Mucosa of stomach (tissue), 1 donor: ENCODE results near the gene NPDC1.
"Not testable (repeated sequence)": the region's sequence is repeated elsewhere in the genome, so short reads cannot be mapped to it uniquely, and the experiment has no call there.

Source experiments
- H3K27me3 ChIP-seq: one replicate; pipeline ENCODE4 v1.7.0; 2013; ENCODE audit warnings: mild to moderate bottlenecking, low read length; ENCODE audit not compliant: control insufficient read depth, insufficient read depth
- H3K36me3 ChIP-seq: one replicate; pipeline ENCODE4 v1.7.0; 2013; ENCODE audit warnings: low read length; ENCODE audit not compliant: control insufficient read depth, insufficient read depth
- H3K4me1 ChIP-seq: one replicate; pipeline ENCODE4 v1.7.0; 2013; ENCODE audit warnings: mild to moderate bottlenecking, low read length; ENCODE audit not compliant: control insufficient read depth, insufficient read depth
- H3K4me3 ChIP-seq: one replicate; pipeline ENCODE4 v1.7.0; 2013; ENCODE audit warnings: low read length
- H3K9ac ChIP-seq: one replicate; pipeline ENCODE4 v1.7.0; 2013; ENCODE audit warnings: mild to moderate bottlenecking, low read length, moderate library complexity
- H3K9me3 ChIP-seq: one replicate; pipeline ENCODE4 v1.7.0; 2013; ENCODE audit warnings: mild to moderate bottlenecking, low read length, moderate library complexity; ENCODE audit not compliant: control insufficient read depth
- donor health status: Pancreatic carcinoma.

The NPDC1 gene

DNA sequence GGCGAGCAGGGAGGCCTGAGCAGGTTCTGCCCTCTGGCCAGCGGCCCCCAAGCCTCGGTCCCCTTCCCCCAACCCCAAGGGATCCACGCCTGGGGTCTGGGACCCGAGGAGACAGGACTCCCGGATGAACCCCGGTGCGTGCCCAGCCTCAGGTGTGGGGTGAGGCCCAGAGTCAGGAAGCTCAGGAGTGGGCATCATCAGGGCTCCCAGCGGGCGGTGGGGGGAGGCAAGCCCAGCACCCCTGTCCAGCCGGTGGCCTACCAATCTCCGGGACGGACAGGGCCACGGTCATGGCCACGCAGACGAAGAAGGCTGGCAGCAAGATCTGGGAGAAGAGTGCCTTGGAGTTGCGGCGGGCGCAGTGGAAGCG, 32.4 kb downstream of the NPDC1 start:
- Histone ChIP-seq H3K4me3 (no peak overlapping the region), H3K27me3 (no peaks in the 10 kb centered on the region), H3K9me3 (no peaks in the 10 kb centered on the region), H3K4me1 (no peaks in the 10 kb centered on the region), H3K9ac (no peak overlapping the region), H3K36me3 (no peaks in the 10 kb centered on the region)

DNA sequence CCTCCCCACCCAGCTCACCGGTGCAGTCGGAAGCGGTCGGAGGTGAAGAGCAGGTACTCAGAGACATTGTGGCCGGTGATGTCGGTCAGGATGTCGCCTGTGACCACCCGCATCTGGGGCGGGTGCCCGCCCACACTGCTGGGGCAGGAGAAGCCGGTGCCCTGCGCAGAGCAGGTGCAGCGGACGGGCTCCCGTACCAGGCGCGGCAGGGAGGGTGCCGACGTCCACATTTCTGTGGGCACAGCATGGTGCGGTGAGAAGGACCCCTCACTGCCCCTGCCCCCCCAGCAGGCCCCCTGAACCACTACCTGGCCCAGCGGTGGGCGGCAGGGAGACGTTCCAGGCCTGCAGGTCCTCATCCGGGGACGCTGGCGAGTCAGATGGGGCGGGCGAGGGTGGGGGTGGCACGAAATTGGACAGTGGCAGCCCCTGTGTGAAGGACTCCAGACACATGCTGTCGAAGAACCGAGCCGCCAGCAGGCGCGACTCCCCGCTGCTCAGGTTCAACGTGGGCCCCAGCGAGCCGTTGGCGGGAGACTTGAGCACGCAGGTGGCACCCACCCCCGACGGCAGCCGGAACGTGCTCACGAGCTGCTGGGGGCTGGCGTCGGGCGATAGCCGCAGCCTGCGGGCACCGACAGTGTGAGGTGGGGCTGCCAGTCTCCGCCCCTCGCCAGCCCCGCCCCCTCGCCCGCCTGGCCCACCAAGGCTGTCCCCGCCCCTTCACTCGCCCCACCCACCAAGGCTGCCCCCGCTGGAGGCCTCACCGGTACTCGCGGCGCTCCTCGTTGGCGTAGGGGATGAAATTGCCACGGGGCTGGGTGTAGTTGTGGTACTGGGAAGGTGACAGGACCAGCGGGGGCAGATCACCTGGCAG, 33.0 kb downstream of the NPDC1 start:
- Histone ChIP-seq H3K4me3 (no peak overlapping the region), H3K36me3 (no peaks in the 10 kb centered on the region), H3K9me3 (no peaks in the 10 kb centered on the region)

DNA sequence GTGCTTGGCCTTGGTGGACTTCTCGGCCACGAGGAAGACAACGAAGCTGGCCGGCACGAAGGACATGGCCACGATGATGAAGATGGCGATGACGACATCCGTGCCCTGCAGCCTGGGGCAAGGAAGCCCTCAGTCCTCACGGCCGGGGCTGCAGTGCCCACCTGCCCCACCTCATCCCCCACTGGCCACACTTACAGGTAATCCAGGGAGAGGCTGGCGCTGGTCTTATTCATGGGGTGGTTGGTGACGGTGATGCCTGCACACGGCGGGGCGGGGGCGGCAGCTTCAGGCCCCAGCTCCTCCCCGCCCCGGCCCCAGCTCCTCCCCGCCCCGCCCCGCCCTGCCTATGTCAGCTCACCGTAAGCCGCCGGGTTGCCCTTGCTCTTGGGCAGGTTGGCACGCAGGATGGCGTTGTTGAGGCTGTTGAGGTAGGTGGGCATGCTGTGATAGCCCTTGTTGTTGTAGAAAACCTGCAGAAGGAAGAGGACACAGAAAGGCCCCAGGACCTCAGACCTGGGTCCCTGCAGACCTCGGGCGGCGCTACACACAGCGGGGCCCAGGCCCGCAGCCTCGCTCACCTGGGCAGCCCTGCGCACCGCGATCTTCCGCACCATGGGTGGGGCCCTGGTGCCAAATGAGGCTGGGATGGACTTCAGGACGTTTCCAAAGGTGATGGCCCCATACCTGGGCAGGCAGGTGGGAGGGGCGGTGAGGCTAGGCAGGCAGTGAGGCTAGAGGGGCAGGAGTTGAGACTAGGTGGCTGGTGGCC, 33.9 kb downstream of the NPDC1 start:
- no peaks in the 10 kb centered on the region for H3K27me3 ChIP-seq
- H3K36me3 ChIP-seq: no peaks in the 10 kb centered on the region
- H3K9me3 ChIP-seq: no peaks in the 10 kb centered on the region
- H3K9ac ChIP-seq: no peak overlapping the region
- no peak overlapping the region for H3K4me3 ChIP-seq
- H3K4me1 ChIP-seq: no peaks in the 10 kb centered on the region

More for the DNA sequence above, 33.0 kb downstream of the NPDC1 start:
- no peaks in the 10 kb centered on the region for H3K4me1 ChIP-seq
- H3K9ac ChIP-seq: no peak overlapping the region
- H3K27me3 ChIP-seq: no peaks in the 10 kb centered on the region

DNA sequence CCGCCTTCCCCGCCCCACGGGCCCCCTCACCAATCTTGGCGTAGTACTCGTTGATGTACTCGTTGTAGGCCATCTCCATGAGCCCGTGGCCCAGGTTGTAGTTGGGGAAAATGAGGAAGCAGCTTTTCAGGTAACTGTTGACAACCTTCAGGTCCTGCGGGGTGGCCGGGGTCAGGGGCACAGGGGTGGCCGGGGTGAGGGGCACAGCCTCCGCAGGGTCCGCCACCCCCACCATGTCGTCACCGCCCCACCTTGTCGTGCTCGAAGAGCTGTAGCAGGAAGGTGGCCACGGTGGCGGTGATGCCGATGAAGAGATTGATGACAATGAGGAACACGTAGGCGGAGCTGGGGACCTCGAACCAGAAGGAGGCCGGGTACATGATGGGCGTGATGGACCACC, 34.8 kb downstream of the NPDC1 start:
- no peak overlapping the region for H3K9ac ChIP-seq
- no peaks in the 10 kb centered on the region for H3K9me3 ChIP-seq
- H3K36me3 ChIP-seq: no peaks in the 10 kb centered on the region
- H3K27me3 ChIP-seq: no peaks in the 10 kb centered on the region
- H3K4me3 ChIP-seq: no peak overlapping the region
- H3K4me1 ChIP-seq: no peaks in the 10 kb centered on the region

DNA sequence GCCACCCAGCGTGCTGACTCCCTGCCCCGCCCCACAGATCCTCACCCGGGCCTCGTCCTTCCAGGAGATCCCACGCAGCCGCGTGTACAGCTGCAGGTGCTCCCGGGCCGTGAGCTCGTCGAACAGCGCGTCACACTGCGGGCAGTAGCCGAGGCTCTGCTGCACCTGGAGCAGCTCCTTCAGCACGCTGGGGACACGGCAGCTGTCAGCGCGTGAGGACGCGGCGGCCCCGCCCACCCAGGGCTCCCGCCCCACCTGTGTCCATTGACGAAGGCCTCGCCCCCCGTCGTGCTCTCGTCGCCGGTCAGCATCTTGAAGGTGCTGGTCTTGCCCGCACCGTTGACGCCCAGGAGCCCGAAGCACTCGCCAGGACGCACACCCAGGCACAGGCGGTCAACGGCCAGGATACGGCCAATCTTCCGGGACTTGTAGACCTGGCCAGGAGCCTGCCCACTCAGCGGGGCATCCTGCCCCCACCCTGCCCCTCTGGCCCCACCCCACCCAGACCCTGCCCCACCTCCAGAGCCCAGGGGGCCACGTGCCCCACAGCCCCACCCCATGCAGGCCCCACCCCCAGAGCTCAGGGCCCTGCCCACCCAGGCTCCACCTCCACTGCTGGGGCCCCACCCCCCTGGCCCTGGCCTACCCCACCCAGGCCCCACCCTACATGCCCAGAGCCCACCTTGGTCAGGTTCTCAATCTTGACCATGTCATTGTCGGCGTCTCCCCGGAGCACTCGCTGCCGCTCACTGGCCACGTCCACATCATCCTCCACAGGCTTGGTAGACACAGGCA, 35.8 kb downstream of the NPDC1 start:
- Histone ChIP-seq H3K27me3 (no peaks in the 10 kb centered on the region), H3K36me3 (no peaks in the 10 kb centered on the region), H3K4me1 (no peaks in the 10 kb centered on the region), H3K9me3 (no peaks in the 10 kb centered on the region), H3K4me3 (no peak overlapping the region), H3K9ac (no peak overlapping the region)

DNA sequence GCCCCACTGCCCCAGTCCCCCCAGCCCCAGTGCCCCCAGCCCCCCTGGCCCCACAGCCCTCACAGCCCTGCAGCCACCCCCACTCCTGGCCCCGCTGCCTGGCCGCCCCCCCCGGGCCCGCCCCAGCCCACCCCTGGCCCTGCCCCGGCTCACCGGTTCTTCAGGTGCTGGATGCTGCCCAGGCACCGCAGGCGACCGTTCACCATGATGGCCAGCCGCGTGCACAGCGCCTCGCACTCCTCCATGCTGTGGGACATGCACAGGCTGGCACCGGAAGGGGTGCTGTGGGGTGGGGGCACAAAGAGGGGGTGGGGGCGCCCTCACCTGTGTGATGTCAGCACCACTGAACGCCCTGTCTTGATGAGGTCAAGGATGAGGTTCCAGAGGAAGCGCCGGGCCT, 36.8 kb downstream of the NPDC1 start:
- Histone ChIP-seq H3K9ac (no peak overlapping the region), H3K9me3 (no peaks in the 10 kb centered on the region), H3K4me1 (no peaks in the 10 kb centered on the region), H3K4me3 (no peak overlapping the region), H3K27me3 (no peaks in the 10 kb centered on the region), H3K36me3 (no peaks in the 10 kb centered on the region)

DNA sequence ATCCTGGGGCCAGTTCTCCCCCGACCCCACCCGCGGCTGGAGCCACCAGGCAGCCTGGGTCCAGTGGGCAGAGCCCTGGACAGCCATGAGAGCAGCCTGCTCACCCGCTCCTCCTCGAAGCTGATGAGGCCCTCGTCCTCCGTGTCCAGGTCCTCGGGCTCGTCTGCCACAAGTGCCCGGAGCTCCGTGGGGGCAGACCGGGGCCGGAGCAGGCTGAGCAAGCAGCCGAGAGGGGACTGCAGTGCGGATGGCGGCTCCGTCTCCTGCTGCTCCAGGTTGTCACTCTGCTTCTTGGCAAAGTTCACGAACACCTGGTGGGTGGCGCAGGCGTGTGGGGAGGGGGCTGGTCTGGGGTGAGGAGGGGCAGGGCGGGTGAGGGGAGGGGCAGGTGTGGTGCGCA, 37.7 kb downstream of the NPDC1 start:
- Histone ChIP-seq H3K4me1 (no peaks in the 10 kb centered on the region), H3K4me3 (no peak overlapping the region), H3K9me3 (no peaks in the 10 kb centered on the region), H3K36me3 (no peaks in the 10 kb centered on the region), H3K9ac (no peak overlapping the region), H3K27me3 (no peaks in the 10 kb centered on the region)

DNA sequence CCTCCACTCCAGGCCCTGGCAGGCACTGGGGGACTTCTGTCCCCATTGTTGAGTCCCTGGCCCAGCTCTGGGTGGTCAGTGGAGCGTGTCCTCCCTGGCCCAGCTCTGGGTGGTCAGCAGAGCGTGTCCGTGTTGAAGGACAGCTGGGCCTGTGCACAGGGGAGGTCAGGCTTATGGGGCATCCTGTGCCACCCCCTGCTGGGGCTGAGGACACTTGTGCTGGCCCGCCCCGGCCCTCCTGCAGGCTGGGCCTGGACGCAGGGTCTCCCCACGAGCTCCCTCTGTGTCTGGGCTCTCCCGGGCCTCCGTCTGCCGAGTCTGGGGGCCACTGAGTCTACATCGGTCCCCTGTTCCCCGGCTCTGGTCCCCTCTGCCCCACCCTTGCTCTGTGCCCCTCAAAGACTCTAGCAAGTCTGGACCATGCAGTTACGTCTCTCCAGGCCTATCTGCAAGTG, 38.1 kb downstream of the NPDC1 start:
- no peaks in the 10 kb centered on the region for H3K27me3 ChIP-seq
- H3K9me3 ChIP-seq: no peaks in the 10 kb centered on the region
- H3K4me1 ChIP-seq: no peaks in the 10 kb centered on the region
- H3K36me3 ChIP-seq: no peaks in the 10 kb centered on the region
- no peak overlapping the region for H3K4me3 ChIP-seq
- no peak overlapping the region for H3K9ac ChIP-seq

DNA sequence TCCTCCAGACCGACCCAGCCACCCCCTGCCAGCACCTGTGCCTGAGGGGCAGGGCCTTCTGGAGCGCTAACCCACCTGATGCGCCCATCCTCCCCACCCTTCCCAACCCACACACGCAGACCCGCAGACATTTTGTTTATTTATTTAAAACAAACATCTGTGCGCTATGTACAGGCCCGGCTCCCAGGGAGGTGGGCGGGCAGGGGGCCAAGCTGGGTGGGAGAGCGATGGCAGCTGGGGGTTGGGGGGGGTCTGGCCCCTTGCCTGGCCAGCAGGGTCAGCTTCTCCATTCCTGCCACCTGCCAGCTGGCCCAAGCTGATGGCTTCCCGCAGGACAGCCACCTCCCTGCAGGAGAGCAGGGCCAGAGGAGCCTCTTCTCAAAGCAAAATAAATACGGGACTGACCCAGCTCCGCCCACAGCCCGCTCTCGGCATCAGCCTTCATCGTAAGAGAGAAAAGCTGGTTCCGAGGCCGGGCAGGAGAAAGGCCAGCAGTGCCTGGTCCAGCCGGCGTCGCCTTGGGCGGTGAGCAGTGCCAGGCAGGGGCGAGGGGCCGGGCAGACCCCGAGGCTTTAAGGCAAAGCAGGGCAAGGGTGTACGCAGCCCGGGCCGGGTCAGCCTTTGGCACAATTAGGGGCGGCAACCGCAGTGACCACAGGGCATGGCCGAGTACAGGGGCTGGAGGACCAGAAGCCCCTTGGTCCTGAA, 38.7 kb downstream of the NPDC1 start:
- Histone ChIP-seq H3K9me3 (no peaks in the 10 kb centered on the region), H3K36me3 (no peaks in the 10 kb centered on the region), H3K9ac (no peak overlapping the region), H3K4me1 (no peaks in the 10 kb centered on the region), H3K27me3 (no peaks in the 10 kb centered on the region), H3K4me3 (no peak overlapping the region)

DNA sequence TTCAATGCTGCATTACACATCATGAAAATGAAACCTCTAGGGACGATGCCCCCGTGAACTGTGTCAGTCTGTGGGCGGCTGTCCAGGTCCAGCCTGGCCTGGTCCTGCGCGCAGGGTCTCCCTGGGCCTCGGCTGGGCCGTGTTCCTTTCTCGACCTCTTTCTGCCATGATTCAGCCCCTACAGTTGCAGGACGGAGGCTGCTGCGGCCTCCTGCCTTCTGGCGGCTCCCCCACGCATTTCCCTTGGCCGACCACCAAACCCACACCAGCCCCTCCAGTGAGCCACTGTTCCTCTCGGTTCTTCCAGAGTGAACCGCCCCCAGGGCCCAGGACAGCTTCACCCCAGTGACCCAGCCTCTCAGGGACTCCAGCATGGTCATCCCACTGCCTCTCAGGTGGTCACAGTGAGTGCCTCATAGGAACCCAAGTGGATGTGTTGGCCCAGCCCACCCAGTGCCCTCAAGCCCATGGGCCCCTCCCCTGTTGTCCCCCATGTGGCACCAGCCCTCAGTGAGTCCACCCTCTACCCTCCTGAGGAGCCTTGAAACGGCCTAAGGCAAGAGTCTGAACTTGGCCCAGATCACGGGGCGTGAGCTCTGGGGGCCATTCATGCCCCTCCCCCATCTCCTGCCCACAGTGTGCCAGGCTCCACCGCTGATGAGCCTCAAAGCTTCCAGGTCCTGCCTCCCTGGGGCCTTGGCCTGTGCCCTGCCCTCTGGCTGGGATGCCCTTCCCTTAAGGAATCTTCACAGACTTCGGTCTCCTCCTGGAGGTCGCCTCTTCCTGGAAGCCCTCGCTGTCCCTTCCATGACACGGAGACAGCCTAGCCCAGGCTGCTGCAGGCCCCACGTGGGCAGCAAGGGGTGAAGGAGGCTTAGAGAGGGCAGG, 39.6 kb downstream of the NPDC1 start:
- H3K9ac ChIP-seq: no peak overlapping the region
- H3K4me1 ChIP-seq: no peaks in the 10 kb centered on the region
- H3K9me3 ChIP-seq: no peaks in the 10 kb centered on the region
- no peaks in the 10 kb centered on the region for H3K36me3 ChIP-seq
- no peak overlapping the region for H3K4me3 ChIP-seq
- H3K27me3 ChIP-seq: no peaks in the 10 kb centered on the region

DNA sequence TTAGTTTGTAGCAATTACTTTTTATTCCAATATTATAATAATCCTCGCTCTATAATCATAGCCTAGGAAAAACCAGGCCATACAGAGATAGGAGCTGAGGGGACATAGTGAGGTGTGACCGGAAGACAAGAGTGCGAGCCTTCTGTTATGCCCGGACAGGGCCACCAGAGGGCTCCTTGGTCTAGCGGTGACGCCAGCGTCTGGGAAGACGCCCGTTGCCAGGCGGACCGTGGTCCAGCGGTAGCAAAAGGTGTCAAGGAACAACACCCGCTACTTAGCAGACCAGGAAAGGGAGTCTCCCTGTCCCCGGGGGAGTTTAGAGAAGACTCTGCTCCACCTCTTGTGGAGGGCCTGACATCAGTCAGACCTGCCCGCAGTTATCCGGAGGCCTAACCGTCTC, 41.7 kb downstream of the NPDC1 start:
- not testable (repeated sequence) for H3K27me3 ChIP-seq, H3K9me3 ChIP-seq, H3K36me3 ChIP-seq, H3K4me3 ChIP-seq, H3K9ac ChIP-seq, H3K4me1 ChIP-seq
